Upper lobe of left lung (tissue), 4 donors: ENCODE measurements around the gene MOV10L1.

Experiments used
- EP300 ChIP-seq, 4 donors: sonication (generic); formaldehyde crosslinking; IDR thresholded peaks; one replicate each; pipeline ENCODE4 v1.5.1; 2017; ENCODE audit warnings: antibody characterized with exemption in 4 of 4, control low read depth in 2 of 4
- POLR2A ChIP-seq, 4 donors: fragments of 450-650 bp; IDR thresholded peaks; one replicate each; pipeline ENCODE4 v1.5.1; 2016 to 2017; ENCODE audit warnings: antibody characterized with exemption in 4 of 4, mild to moderate bottlenecking in 2 of 4
- POLR2AphosphoS5 ChIP-seq, 2 donors: sonication (generic); formaldehyde crosslinking; IDR thresholded peaks; one replicate each; pipeline ENCODE4 v1.5.1; 2017; ENCODE audit warnings: antibody characterized with exemption in 2 of 2
- TF ChIP-seq, protein P1 (sequence below), 6 experiments: fragments of 450-650 bp in 4 of 6; fragments of 200-600 bp in 2 of 6; sonication (generic) in 2 of 6; IDR thresholded peaks; one replicate each; pipeline ENCODE4 v1.5.1; 2016 to 2019; ENCODE audit warnings: antibody characterized with exemption in 6 of 6

DNA sequence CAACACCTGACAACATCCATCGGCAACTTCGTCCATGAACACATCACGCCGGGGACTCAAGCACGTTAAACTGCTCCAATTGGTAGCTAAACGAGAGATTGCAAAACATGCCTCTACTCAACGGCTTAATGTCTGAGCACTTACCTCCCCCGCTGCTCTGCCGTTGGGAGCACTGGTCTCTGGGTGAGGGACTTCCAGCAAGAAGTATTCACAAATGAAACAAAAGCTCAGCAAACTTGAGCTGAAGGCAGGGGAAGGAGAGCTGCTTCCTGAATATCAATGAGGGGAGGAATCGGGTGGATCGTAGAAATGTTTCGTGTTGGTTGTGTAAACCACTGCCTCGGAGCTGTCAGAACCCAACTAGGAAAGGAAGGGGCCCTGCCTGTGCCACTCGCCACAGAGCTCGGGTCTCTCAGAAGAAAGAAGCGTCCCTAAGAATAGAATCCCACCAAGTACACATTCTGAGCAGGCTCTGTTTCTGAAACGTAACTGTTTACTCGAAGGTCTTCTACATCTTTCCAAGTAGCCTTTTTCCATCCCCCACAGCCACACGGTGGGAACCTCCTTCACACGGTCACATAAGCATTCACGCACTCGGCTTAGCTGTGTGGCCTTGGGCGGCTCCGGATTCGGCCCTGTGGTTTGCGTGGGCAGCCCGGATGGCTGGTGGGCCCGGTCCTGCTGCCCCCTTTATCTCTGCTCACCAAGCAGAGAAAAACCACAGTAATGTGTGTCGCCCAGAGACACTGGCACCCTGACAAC lies 4.4 kb upstream of the MOV10L1 start, which contains the start of gene MLC1:
- TF ChIP-seq, protein P1, sequence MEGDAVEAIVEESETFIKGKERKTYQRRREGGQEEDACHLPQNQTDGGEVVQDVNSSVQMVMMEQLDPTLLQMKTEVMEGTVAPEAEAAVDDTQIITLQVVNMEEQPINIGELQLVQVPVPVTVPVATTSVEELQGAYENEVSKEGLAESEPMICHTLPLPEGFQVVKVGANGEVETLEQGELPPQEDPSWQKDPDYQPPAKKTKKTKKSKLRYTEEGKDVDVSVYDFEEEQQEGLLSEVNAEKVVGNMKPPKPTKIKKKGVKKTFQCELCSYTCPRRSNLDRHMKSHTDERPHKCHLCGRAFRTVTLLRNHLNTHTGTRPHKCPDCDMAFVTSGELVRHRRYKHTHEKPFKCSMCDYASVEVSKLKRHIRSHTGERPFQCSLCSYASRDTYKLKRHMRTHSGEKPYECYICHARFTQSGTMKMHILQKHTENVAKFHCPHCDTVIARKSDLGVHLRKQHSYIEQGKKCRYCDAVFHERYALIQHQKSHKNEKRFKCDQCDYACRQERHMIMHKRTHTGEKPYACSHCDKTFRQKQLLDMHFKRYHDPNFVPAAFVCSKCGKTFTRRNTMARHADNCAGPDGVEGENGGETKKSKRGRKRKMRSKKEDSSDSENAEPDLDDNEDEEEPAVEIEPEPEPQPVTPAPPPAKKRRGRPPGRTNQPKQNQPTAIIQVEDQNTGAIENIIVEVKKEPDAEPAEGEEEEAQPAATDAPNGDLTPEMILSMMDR (IDR thresholded peaks at IDR 0.05) = no peak
- TF ChIP-seq POLR2AphosphoS5 (IDR thresholded peaks at IDR 0.05) (no peak), POLR2A (IDR thresholded peaks at IDR 0.05) (no peak), EP300 (IDR thresholded peaks at IDR 0.05) (no peak)
